K562 (cell line): ENCODE measurements around the gene ZNF747. TPM values are rescaled to one million over a fixed set of nuclear protein-coding genes. Genes with fewer than 3 reads are reported as not detected.

ENCODE experiments used
- BRD9 ChIP-seq: fragments of 450-650 bp; IDR thresholded peaks from 2 replicates; pipeline ENCODE4 v1.6.1; 2018; ENCODE audit warnings: low read depth; ENCODE audit not compliant: partially characterized antibody
- CHAMP1 ChIP-seq: fragments of 450-650 bp; IDR thresholded peaks from 2 replicates; pipeline ENCODE4 v1.6.1; 2016; ENCODE audit warnings: mild to moderate bottlenecking
- EHMT2 ChIP-seq: fragments of 450-650 bp; IDR thresholded peaks from 2 replicates; pipeline ENCODE4 v1.6.1; 2018; ENCODE audit warnings: antibody characterized with exemption
- FOXP1 ChIP-seq: sonication (generic); formaldehyde crosslinking; IDR thresholded peaks from 2 replicates; pipeline ENCODE4 v1.8.0; 2022; ENCODE audit warnings: mild to moderate bottlenecking, missing genetic modification reagents
- HNRNPLL ChIP-seq: fragments of 200-400 bp; formaldehyde crosslinking; IDR thresholded peaks from 2 replicates; pipeline ENCODE4 v1.6.1; 2017; ENCODE audit warnings: low read length, low read depth, mild to moderate bottlenecking; ENCODE audit not compliant: poor library complexity, severe bottlenecking
- IRF9 ChIP-seq: fragments of 450-650 bp; IDR thresholded peaks from 2 replicates; pipeline ENCODE4 v1.6.1; 2016; ENCODE audit warnings: missing biosample characterization, missing genetic modification characterization
- NEUROD1 ChIP-seq: fragments of 150-350 bp; IDR thresholded peaks from 2 replicates; pipeline ENCODE4 v1.6.1; 2014; ENCODE audit warnings: borderline replicate concordance, low read length, low read depth; ENCODE audit not compliant: partially characterized antibody
- SLC30A9 ChIP-seq: fragments of 250-450 bp; sonication (Bioruptor Pico); IDR thresholded peaks from 2 replicates; pipeline ENCODE4 v1.8.0; 2022; ENCODE audit warnings: mild to moderate bottlenecking, moderate library complexity
- TBL1XR1 ChIP-seq, 2 experiments: IDR thresholded peaks; 2 replicates each; pipeline ENCODE4 v1.6.1; 2012; ENCODE audit warnings: improper control_type of control experiment in 2 of 2, low read length in 2 of 2, mild to moderate bottlenecking in 1 of 2
- ZC3H8 ChIP-seq: fragments of 450-650 bp; IDR thresholded peaks from 2 replicates; pipeline ENCODE4 v1.6.1; 2017
- ZNF354B ChIP-seq: fragments of 250-450 bp; sonication (Bioruptor Pico); IDR thresholded peaks from 2 replicates; pipeline ENCODE4 v1.4.0; 2020
- polyA plus RNA-seq, 8 experiments: library from polyadenylated mRNA; depleted of rRNA in 4 of 8; stranded (reverse) in 5 of 8; unstranded in 3 of 8; fragments of >200 nt; fragmentation: Nextera tagmentation in 2 of 8; fragmentation: Illumina TruSeq in 1 of 8; extraction: Ambion mirVana in 2 of 8; extraction: Trizol in 1 of 8; gene quantifications; 2 replicates each; pipeline versions ENCODE4 v1.2.1 to v1.2.3, GENCODE V29; 2011 to 2014; ENCODE audit warnings: inconsistent platforms in 1 of 8, missing spikeins in 1 of 8
- total RNA-seq, 7 experiments: library from RNA; depleted of rRNA in 6 of 7; stranded (reverse); fragments of >200 nt in 6 of 7; fragmentation: Illumina TruSeq in 2 of 7; extraction: Trizol in 2 of 7; gene quantifications; 2 replicates each; pipeline versions ENCODE4 v1.2.1 to v1.2.3, GENCODE V29; 2011 to 2021; ENCODE audit warnings: low replicate concordance in 1 of 7
- TF ChIP-seq, protein P1 (sequence below): fragments of 450-650 bp; IDR thresholded peaks from 2 replicates; pipeline ENCODE4 v1.6.1; 2016; ENCODE audit warnings: mild to moderate bottlenecking, moderate library complexity

ZNF747 gene
- total and polyA plus RNA-seq, 9 of the 15 experiments (the other 6 are each of a cell fraction or from before 2014, with no cell fraction given), result 0.14 to 3.3 (median 1.5) TPM

- TF ChIP-seq, protein P1, sequence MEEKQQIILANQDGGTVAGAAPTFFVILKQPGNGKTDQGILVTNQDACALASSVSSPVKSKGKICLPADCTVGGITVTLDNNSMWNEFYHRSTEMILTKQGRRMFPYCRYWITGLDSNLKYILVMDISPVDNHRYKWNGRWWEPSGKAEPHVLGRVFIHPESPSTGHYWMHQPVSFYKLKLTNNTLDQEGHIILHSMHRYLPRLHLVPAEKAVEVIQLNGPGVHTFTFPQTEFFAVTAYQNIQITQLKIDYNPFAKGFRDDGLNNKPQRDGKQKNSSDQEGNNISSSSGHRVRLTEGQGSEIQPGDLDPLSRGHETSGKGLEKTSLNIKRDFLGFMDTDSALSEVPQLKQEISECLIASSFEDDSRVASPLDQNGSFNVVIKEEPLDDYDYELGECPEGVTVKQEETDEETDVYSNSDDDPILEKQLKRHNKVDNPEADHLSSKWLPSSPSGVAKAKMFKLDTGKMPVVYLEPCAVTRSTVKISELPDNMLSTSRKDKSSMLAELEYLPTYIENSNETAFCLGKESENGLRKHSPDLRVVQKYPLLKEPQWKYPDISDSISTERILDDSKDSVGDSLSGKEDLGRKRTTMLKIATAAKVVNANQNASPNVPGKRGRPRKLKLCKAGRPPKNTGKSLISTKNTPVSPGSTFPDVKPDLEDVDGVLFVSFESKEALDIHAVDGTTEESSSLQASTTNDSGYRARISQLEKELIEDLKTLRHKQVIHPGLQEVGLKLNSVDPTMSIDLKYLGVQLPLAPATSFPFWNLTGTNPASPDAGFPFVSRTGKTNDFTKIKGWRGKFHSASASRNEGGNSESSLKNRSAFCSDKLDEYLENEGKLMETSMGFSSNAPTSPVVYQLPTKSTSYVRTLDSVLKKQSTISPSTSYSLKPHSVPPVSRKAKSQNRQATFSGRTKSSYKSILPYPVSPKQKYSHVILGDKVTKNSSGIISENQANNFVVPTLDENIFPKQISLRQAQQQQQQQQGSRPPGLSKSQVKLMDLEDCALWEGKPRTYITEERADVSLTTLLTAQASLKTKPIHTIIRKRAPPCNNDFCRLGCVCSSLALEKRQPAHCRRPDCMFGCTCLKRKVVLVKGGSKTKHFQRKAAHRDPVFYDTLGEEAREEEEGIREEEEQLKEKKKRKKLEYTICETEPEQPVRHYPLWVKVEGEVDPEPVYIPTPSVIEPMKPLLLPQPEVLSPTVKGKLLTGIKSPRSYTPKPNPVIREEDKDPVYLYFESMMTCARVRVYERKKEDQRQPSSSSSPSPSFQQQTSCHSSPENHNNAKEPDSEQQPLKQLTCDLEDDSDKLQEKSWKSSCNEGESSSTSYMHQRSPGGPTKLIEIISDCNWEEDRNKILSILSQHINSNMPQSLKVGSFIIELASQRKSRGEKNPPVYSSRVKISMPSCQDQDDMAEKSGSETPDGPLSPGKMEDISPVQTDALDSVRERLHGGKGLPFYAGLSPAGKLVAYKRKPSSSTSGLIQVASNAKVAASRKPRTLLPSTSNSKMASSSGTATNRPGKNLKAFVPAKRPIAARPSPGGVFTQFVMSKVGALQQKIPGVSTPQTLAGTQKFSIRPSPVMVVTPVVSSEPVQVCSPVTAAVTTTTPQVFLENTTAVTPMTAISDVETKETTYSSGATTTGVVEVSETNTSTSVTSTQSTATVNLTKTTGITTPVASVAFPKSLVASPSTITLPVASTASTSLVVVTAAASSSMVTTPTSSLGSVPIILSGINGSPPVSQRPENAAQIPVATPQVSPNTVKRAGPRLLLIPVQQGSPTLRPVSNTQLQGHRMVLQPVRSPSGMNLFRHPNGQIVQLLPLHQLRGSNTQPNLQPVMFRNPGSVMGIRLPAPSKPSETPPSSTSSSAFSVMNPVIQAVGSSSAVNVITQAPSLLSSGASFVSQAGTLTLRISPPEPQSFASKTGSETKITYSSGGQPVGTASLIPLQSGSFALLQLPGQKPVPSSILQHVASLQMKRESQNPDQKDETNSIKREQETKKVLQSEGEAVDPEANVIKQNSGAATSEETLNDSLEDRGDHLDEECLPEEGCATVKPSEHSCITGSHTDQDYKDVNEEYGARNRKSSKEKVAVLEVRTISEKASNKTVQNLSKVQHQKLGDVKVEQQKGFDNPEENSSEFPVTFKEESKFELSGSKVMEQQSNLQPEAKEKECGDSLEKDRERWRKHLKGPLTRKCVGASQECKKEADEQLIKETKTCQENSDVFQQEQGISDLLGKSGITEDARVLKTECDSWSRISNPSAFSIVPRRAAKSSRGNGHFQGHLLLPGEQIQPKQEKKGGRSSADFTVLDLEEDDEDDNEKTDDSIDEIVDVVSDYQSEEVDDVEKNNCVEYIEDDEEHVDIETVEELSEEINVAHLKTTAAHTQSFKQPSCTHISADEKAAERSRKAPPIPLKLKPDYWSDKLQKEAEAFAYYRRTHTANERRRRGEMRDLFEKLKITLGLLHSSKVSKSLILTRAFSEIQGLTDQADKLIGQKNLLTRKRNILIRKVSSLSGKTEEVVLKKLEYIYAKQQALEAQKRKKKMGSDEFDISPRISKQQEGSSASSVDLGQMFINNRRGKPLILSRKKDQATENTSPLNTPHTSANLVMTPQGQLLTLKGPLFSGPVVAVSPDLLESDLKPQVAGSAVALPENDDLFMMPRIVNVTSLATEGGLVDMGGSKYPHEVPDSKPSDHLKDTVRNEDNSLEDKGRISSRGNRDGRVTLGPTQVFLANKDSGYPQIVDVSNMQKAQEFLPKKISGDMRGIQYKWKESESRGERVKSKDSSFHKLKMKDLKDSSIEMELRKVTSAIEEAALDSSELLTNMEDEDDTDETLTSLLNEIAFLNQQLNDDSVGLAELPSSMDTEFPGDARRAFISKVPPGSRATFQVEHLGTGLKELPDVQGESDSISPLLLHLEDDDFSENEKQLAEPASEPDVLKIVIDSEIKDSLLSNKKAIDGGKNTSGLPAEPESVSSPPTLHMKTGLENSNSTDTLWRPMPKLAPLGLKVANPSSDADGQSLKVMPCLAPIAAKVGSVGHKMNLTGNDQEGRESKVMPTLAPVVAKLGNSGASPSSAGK, result no peak
- TF ChIP-seq IRF9 (tag) (peak; percentile 55), SLC30A9 (CRISPR knock-in tag) (no peak), ZC3H8 (no peak), HNRNPLL (no peak), EHMT2 (no peak), ZNF354B (no peak), FOXP1 (CRISPR knock-in tag) (no peak), TBL1XR1 (IDR thresholded peaks at IDR 0.05; ENCODE audit: low read length in 2 of 2) (no peak), BRD9 (no peak), NEUROD1 (no peak), CHAMP1 (no peak)
Observed at GRCh38 chr16:30567991-30568638, 33.5 kb upstream of the ZNF747 start (continued).
